Thyroid gland (tissue), 4 donors: ENCODE data around the gene SV2B. TPM values are rescaled to one million over a fixed set of nuclear protein-coding genes. Genes with fewer than 3 reads are reported as not detected.

Experiments used
- DNase-seq, 2 donors: peaks; one replicate each; pipeline ENCODE4 v3.0.0-alpha.2; 2019
- H3K27ac ChIP-seq, 3 donors: fragments of 200-600 bp; sonication (generic); 1 replicate in 2 of 3; 2 replicates in 1 of 3; pipeline ENCODE4 v1.5.1; 2016 to 2019; ENCODE audit warnings: mild to moderate bottlenecking in 1 of 3, moderate library complexity in 1 of 3
- H3K27me3 ChIP-seq: fragments of 200-600 bp; sonication (generic); one replicate; pipeline ENCODE4 v1.5.1; 2019
- H3K36me3 ChIP-seq, 2 donors: fragments of 200-600 bp; sonication (generic); one replicate each; pipeline ENCODE4 v1.5.1; 2016 to 2019
- H3K4me1 ChIP-seq, 2 donors: fragments of 200-600 bp; sonication (generic); one replicate each; pipeline ENCODE4 v1.5.1; 2017 to 2019
- H3K4me3 ChIP-seq, 3 donors: fragments of 200-600 bp; sonication (generic); replicated peaks in 1 of 3; 1 replicate in 2 of 3; 2 replicates in 1 of 3; pipeline ENCODE4 v1.5.1; 2016; ENCODE audit warnings: mild to moderate bottlenecking in 1 of 3
- H3K9me3 ChIP-seq: fragments of 200-600 bp; sonication (generic); one replicate; pipeline ENCODE4 v1.5.1; 2017
- CTCF ChIP-seq, 6 experiments: fragments of 200-600 bp in 3 of 6; fragments of 450-650 bp in 3 of 6; sonication (generic) in 3 of 6; IDR thresholded peaks; one replicate each; pipeline ENCODE4 v1.5.1; 2016 to 2019; ENCODE audit warnings: antibody characterized with exemption in 6 of 6, mild to moderate bottlenecking in 2 of 6, inconsistent platforms in 1 of 6, moderate library complexity in 1 of 6
- POLR2A ChIP-seq, 2 donors: fragments of 450-650 bp; IDR thresholded peaks; one replicate each; pipeline ENCODE4 v1.6.1; 2017; ENCODE audit warnings: antibody characterized with exemption in 2 of 2, mild to moderate bottlenecking in 2 of 2, moderate library complexity in 1 of 2
- WGBS, 2 donors: methylation state at CpG; one replicate each; pipeline ENCODE4 v1.1.5; 2017; 5-methylcytosine and 5-hydroxymethylcytosine counted together
- intact Hi-C: fragments of 100-400 bp; cut with DNase I; formaldehyde crosslinking; loops from one replicate; pipeline ENCODE4 v1.15.1; 2023
- total RNA-seq, 4 donors: library from RNA; depleted of rRNA; stranded (reverse); fragments of >200 nt; gene quantifications; one replicate each; pipeline ENCODE4 v1.2.3, GENCODE V29; 2016

Gene SV2B
- total RNA-seq, 4 donors from 2014 or later = 0.83 to 3.9 (median 2.2) TPM

- WGBS, 2 donors = 93 to 94% methylated on average over 2 of the region's 2 CpGs
- Histone ChIP-seq H3K4me3 (no peak overlapping the region), H3K9me3 (no peaks in the 10 kb centered on the region), H3K27me3 (no peaks in the 10 kb centered on the region), H3K4me1 (no peaks in the 10 kb centered on the region), H3K36me3 (no peaks in the 10 kb centered on the region), H3K27ac (no peak overlapping the region)
- TF ChIP-seq POLR2A (IDR thresholded peaks at IDR 0.05) (no peak), CTCF (IDR thresholded peaks at IDR 0.05) (no peak)
- DNase-seq = no peak
- intact Hi-C loops = no loop called here
Measured at GRCh38 chr15:91283155-91283554, 183.1 kb downstream of the SV2B start.

GRCh38 chr15:91284758-91285466 lies 184.9 kb downstream of the SV2B start:
- no peaks in the 10 kb centered on the region for H3K27me3 ChIP-seq
- H3K27ac ChIP-seq = no peak overlapping the region
- TF ChIP-seq POLR2A (IDR thresholded peaks at IDR 0.05) = no peak
- no peak for TF ChIP-seq CTCF (IDR thresholded peaks at IDR 0.05)
- H3K9me3 ChIP-seq = no peaks in the 10 kb centered on the region
- no peak overlapping the region for H3K4me3 ChIP-seq
- intact Hi-C loops = no loop called here
- 88 to 91% methylated on average over 13 of the region's 13 CpGs for WGBS, 2 donors
- H3K4me1 ChIP-seq = no peaks in the 10 kb centered on the region
- no peak for DNase-seq
- no peaks in the 10 kb centered on the region for H3K36me3 ChIP-seq

- Histone ChIP-seq H3K9me3 (no peaks in the 10 kb centered on the region), H3K4me1 (no peaks in the 10 kb centered on the region), H3K4me3 (no peak overlapping the region), H3K36me3 (no peaks in the 10 kb centered on the region), H3K27ac (no peak overlapping the region), H3K27me3 (no peaks in the 10 kb centered on the region)
- DNase-seq = no peak
- intact Hi-C loops = no loop called here
- no peak for TF ChIP-seq CTCF (IDR thresholded peaks at IDR 0.05)
- no peak for TF ChIP-seq POLR2A (IDR thresholded peaks at IDR 0.05)
- 57% methylated on average over 1 of the region's 1 CpG for WGBS, 2 donors
Measured at GRCh38 chr15:91289324-91289723, 189.3 kb downstream of the SV2B start.

- H3K4me3 ChIP-seq = no peak overlapping the region
- TF ChIP-seq CTCF (IDR thresholded peaks at IDR 0.05) = no peak
- no peak overlapping the region for H3K27ac ChIP-seq
- H3K27me3 ChIP-seq = no peaks in the 10 kb centered on the region
- no peaks in the 10 kb centered on the region for H3K9me3 ChIP-seq
- no peaks in the 10 kb centered on the region for H3K36me3 ChIP-seq
- 94 to 96% methylated on average over 6 of the region's 6 CpGs for WGBS, 2 donors
- no peak for DNase-seq
- no peaks in the 10 kb centered on the region for H3K4me1 ChIP-seq
- intact Hi-C loops = no loop called here
Measured at GRCh38 chr15:91290553-91290952, 190.5 kb downstream of the SV2B start.

- TF ChIP-seq POLR2A (IDR thresholded peaks at IDR 0.05) (no peak), CTCF (IDR thresholded peaks at IDR 0.05) (no peak)
- no peaks in the 10 kb centered on the region for H3K36me3 ChIP-seq
- no peak for DNase-seq
- intact Hi-C loops = no loop called here
- H3K9me3 ChIP-seq = no peaks in the 10 kb centered on the region
- H3K27me3 ChIP-seq = no peaks in the 10 kb centered on the region
- H3K4me1 ChIP-seq = no peaks in the 10 kb centered on the region
- H3K4me3 ChIP-seq = no peak overlapping the region
- 64 to 68% methylated on average over 3 of the region's 3 CpGs for WGBS, 2 donors
- no peak overlapping the region for H3K27ac ChIP-seq
Measured at GRCh38 chr15:91291673-91292072, 191.6 kb downstream of the SV2B start.
